Left ventricle myocardium inferior (tissue), 1 donor: ENCODE data around the gene SLC35F6. TPM values are rescaled to one million over a fixed set of nuclear protein-coding genes. Genes with fewer than 3 reads are reported as not detected.

Experiments used
- DNase-seq: peaks from one replicate; pipeline ENCODE4 v3.0.0-alpha.2; 2020
- H3K27ac ChIP-seq: fragments of 200-600 bp; replicated peaks from 2 replicates; pipeline ENCODE4 v1.8.0; 2021
- H3K27me3 ChIP-seq: fragments of 200-600 bp; 2 replicates; pipeline ENCODE4 v1.8.0; 2021; ENCODE audit warnings: low read depth
- H3K36me3 ChIP-seq: fragments of 200-600 bp; 2 replicates; pipeline ENCODE4 v1.8.0; 2021
- H3K4me1 ChIP-seq: fragments of 200-600 bp; 2 replicates; pipeline ENCODE4 v1.8.0; 2021
- H3K4me3 ChIP-seq: fragments of 200-600 bp; 2 replicates; pipeline ENCODE4 v1.8.0; 2021; ENCODE audit warnings: mild to moderate bottlenecking, moderate library complexity
- H3K9me3 ChIP-seq: fragments of 200-600 bp; replicated peaks from 2 replicates; pipeline ENCODE4 v1.8.0; 2021
- intact Hi-C: fragments of 100-400 bp; cut with micrococcal nuclease; formaldehyde crosslinking; loops from one replicate; pipeline ENCODE4 v1.11.0; 2022
- total RNA-seq: library from RNA; stranded (reverse); fragmentation: NEBNext Ultra II Directional; extraction: Animal tissue kit (Norgen Biotek cat#: 25700); gene quantifications from one replicate; pipeline ENCODE4 v1.2.1, GENCODE V29; 2021
- TF ChIP-seq, protein P1 (sequence below): fragments of 200-600 bp; IDR thresholded peaks from 2 replicates; pipeline ENCODE4 v1.8.0; 2021; ENCODE audit warnings: antibody characterized with exemption, mild to moderate bottlenecking, borderline replicate concordance
- donor health status: DM: no; HTN: yes; CAD: no; lungs with severe emphysema.

SLC35F6 gene
- total RNA-seq, 1 donor from 2014 or later, result 19.6 TPM

DNA sequence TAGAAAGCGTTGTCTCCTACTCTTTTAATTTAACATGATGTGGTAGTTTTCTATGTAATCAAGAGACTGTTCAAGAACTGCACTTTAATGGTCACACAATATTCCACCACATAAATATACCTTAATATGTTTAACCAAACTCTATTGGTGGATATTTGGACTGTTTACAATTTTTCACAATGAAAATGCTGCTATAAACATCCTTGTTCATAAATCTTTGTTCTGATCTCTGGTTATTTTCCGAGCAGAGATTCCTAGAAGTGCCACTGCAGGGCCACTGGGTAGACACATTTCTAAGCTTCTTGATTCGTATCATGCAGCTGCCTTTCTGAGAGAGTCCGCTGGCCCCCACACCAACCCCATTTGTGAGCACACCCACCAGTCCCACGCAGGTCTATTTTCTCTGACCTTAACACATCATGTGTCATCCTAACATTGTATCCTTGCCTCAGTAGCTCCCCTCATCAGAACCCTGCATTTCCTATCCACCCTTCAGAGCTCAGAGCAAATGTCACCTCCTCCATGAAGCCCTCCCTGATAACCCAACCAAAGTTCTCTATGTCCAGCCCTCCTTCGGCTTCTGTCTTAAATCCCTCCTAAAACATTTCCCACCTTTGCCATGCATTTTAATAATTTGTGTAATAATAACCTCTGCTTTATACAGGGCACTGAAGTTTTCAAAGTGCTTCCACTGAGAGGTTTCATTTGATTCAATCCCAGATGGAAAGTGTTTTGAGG lies 45.0 kb upstream of the SLC35F6 start:
- Histone ChIP-seq H3K9me3 (no peaks in the 10 kb centered on the region), H3K27ac (no peak overlapping the region), H3K4me3 (no peak overlapping the region), H3K27me3 (no peaks in the 10 kb centered on the region), H3K36me3 (no peaks in the 10 kb centered on the region), H3K4me1 (peaks cover 50% of the 10 kb centered on the region)
- intact Hi-C loops, result no loop called here
- DNase-seq, result no peak
- TF ChIP-seq, protein P1, sequence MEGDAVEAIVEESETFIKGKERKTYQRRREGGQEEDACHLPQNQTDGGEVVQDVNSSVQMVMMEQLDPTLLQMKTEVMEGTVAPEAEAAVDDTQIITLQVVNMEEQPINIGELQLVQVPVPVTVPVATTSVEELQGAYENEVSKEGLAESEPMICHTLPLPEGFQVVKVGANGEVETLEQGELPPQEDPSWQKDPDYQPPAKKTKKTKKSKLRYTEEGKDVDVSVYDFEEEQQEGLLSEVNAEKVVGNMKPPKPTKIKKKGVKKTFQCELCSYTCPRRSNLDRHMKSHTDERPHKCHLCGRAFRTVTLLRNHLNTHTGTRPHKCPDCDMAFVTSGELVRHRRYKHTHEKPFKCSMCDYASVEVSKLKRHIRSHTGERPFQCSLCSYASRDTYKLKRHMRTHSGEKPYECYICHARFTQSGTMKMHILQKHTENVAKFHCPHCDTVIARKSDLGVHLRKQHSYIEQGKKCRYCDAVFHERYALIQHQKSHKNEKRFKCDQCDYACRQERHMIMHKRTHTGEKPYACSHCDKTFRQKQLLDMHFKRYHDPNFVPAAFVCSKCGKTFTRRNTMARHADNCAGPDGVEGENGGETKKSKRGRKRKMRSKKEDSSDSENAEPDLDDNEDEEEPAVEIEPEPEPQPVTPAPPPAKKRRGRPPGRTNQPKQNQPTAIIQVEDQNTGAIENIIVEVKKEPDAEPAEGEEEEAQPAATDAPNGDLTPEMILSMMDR, result no peak

DNA sequence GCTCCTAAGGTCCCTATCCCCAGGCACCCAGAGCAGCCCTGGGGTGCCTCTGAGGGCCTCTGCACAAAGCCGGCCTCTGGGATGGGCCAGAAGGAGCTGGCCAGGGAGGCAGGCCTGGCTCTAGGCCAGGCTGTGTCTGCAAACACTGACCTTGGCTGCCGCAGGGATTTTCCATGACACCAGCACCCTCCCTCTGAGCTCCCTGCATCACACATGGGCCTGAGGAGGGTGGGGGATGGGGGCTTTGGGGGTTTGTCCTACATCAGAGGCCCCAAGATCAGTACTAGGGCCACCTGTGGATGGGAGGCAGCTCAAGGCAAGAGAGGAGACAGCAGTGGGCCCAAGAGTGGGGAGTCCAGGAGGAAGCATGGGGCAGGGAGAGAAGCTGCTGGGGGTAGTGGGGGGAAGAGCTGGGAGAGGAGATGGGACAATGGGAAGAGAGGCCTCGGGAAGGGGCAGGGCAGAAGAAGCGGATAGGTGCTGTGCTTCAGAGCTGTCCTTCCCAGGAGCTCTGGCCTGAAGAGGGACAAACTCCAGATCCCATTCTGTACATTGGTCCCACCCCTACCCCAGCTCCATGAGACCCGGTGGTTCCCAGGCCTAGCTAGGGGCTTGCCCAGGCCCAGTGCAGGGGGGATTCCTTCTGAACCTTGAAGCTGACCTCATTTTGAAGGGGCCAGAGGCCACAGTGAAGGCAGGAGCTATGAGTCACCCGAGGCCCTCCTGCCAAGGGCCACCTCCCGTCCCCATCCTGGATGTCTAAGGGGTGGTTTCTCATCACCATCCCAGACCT lies 43.6 kb upstream of the SLC35F6 start:
- TF ChIP-seq, protein P1, result no peak
- intact Hi-C loops, result no loop called here
- no peaks in the 10 kb centered on the region for H3K9me3 ChIP-seq
- H3K27ac ChIP-seq, result peak overlapping the region; percentile 87
- peak; percentile 87 for DNase-seq
- H3K4me3 ChIP-seq, result no peak overlapping the region
- peaks cover 62% of the 10 kb centered on the region for H3K4me1 ChIP-seq
- no peaks in the 10 kb centered on the region for H3K36me3 ChIP-seq
- no peaks in the 10 kb centered on the region for H3K27me3 ChIP-seq

GRCh38 chr2:26721115-26722032 lies 42.7 kb upstream of the SLC35F6 start:
- H3K4me3 ChIP-seq, result no peak overlapping the region
- TF ChIP-seq, protein P1, result no peak
- no peak for DNase-seq
- no peaks in the 10 kb centered on the region for H3K27me3 ChIP-seq
- no peaks in the 10 kb centered on the region for H3K36me3 ChIP-seq
- H3K27ac ChIP-seq, result peak overlapping the region; percentile 87
- H3K9me3 ChIP-seq, result no peaks in the 10 kb centered on the region
- intact Hi-C loops, result no loop called here
- peaks cover 65% of the 10 kb centered on the region for H3K4me1 ChIP-seq

- H3K4me3 ChIP-seq, result no peak overlapping the region
- H3K27me3 ChIP-seq, result peaks cover 8% of the 10 kb centered on the region
- H3K36me3 ChIP-seq, result no peaks in the 10 kb centered on the region
- peaks cover 61% of the 10 kb centered on the region for H3K4me1 ChIP-seq
- TF ChIP-seq, protein P1, result no peak
- DNase-seq, result no peak
- no peaks in the 10 kb centered on the region for H3K9me3 ChIP-seq
- H3K27ac ChIP-seq, result no peak overlapping the region
- intact Hi-C loops, result no loop called here
Observed at GRCh38 chr2:26722328-26722727, 41.8 kb upstream of the SLC35F6 start.

DNA sequence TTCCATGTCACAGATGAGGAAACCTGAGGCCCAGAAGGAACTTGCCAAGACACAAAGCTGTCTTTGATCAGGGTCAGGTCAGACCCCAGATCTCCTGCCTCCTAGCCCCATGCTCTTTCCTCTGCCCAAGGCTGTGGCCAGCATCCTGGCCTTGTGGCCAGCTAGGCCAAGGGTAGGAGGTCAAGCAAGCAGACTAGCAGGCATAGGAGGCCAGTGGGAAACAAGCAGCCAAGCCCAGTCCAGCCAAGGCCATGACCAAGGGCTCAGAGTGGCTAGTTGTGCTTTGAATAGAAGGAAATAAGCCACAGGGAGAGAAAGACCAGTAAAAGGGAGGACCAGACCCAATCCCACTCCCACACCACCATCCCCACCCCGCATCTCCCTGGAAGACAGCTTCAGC lies 41.2 kb upstream of the SLC35F6 start:
- TF ChIP-seq, protein P1, result no peak
- H3K4me1 ChIP-seq, result peaks cover 57% of the 10 kb centered on the region
- no peaks in the 10 kb centered on the region for H3K36me3 ChIP-seq
- DNase-seq, result no peak
- peaks cover 14% of the 10 kb centered on the region for H3K27me3 ChIP-seq
- peak overlapping the region; percentile 61 for H3K27ac ChIP-seq
- intact Hi-C loops, result no loop called here
- H3K4me3 ChIP-seq, result no peak overlapping the region
- H3K9me3 ChIP-seq, result no peaks in the 10 kb centered on the region
